GM18517 (cell line): Measurements from ENCODE around the gene SLCO1A2.

ENCODE experiments used
- ATAC-seq: cut with Tn5 transposase; IDR thresholded peaks from one replicate; pipeline ENCODE4 v1.9.1; 2021; ENCODE audit warnings: mild to moderate bottlenecking, moderate library complexity; ENCODE audit not compliant: unreplicated experiment

The SLCO1A2 gene

GRCh38 chr12:21330682-21331253, 3.9 kb downstream of the SLCO1A2 start:
- ATAC-seq = no peak

DNA sequence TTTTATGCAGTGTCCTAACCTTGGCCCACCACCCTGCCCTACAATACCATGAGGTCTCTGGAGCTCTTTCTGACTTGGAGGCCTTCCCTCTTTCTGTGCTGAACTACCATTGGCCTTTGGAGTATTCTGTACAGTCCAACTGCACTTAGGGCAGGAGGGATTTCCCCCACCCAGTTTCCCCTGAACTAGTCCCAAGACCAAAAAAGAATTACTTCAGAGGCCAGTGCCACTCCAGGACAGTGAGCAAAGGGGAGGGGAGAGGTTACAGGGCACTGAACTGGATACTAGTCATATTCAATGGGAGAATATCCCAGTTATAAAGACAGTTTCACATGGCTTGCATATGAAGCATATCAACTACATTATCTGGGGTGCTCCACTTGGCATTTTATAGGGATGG, 6.1 kb downstream of the SLCO1A2 start:
- no peak for ATAC-seq

DNA sequence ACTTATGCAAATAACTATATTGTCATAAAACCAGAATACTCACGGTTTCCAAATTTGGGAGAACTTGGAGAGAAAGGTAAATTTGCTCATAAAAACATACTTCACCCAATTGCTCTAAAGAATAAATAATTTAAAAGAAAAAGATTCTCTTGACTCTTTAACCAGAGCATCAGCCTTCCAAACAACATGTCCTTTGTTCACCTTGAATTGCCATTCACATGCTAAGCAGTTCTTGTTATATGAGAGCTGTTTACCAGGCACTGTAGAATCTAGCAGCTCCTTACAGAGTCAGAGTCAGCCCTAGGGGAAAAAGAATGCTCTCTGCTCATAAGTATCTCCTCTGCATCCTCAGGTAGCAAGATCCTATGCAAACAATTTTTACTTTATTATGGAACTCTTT, 10.2 kb downstream of the SLCO1A2 start:
- no peak for ATAC-seq

DNA sequence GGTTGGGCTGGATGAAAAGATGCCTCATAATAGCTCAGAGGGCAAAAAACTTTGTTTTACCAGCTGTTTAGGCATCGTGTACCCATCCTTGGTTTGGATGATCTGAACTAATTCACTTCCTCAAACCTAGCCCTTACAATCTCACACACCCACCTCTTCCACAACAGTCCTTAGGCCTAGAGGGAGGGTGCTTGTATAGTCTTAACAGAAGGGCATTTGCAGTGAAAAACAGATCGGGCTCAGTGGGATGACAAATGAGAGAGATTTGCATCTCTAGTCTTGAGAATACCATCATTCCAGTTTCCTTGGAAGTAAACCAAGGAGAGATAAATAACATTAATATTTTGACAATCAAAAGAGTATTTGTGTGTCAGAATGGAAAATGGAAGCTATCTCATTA, 11.0 kb downstream of the SLCO1A2 start:
- ATAC-seq = no peak

- ATAC-seq = no peak
These were observed 25.9 kb downstream of the SLCO1A2 start for GRCh38 chr12:21308785-21309184.

DNA sequence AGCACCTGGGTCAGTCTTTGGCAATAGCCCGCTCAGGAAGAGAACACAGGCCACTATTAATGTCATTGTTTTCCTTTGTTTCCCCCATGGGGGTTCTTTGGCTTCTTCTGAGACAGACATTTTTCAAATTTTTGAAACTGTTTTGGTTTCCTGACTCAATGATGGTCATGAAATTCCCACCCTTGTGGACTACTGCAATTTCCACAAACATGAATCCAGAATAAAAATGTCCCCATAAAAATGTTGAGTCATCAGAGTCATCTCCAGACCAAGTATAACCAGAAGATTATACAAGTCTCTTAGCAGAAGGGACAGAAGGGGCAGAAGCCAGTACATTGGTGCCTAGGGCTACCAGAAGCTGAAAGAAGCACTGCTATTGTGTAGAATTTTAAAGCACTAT, 29.1 kb downstream of the SLCO1A2 start:
- ATAC-seq = no peak

DNA sequence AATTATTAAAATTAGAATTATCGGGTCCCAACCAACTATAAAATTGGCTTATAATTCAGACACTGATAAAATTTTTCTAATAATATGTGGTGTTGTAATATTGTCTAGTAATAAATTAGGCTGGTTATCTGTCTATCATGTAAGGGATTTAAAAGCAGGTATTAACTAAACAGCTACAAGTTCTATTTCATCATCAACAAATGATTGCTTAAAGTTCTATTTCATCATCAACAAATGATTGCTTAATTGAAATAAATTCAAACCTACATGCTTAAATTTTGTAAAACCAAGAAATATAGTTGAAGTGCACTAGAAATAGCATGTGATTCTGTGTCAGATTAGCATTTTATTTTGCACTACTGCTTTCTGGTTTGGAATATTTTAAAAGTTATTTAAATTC, 34.1 kb downstream of the SLCO1A2 start:
- ATAC-seq = no peak

GRCh38 chr12:21296751-21297406, 37.8 kb downstream of the SLCO1A2 start:
- peak; percentile 73 for ATAC-seq

GRCh38 chr12:21296348-21296747, 38.4 kb downstream of the SLCO1A2 start:
- ATAC-seq = no peak

DNA sequence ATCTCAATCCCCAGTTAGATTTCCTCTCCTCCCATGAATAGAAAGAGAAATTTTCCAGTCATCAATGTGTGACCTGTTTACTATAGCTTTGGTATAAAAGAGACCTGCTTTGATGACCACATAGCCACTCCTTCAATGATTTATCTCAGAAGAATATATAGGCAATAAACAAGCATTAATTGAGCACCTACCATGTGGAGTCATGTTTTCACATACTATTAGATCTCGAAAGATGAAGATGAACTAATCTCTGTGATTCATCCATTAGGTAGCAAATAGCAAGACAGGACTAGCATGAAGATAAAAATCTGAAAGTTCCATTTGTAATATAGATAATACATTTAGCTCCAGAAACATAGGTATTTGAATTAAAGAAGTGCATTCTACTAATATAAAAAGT, 40.5 kb downstream of the SLCO1A2 start:
- no peak for ATAC-seq

- no peak for ATAC-seq
These were observed 42.6 kb downstream of the SLCO1A2 start for GRCh38 chr12:21292111-21292510.

GRCh38 chr12:21289698-21290097, 45.0 kb downstream of the SLCO1A2 start:
- no peak for ATAC-seq

DNA sequence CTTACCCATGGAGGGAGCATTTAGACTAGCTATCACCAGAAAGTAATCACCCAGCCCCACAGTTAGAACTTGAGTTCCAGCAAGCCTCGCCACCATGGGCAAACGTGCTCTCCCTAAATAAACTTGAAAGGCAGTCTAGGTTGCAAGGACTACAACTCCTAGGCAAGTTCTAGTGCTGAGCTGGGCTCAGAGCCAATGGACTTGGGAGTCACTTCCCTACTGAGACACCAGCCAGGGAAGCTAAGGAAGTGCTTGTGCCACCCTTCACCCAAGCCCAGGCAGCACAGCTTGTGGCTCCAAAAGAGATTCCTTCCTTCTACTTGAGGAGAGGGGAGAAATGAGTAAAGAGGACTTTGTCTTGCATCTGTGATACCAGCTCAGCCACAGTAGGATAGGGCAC, 57.9 kb downstream of the SLCO1A2 start:
- ATAC-seq = no peak

- ATAC-seq = no peak
These were observed 68.8 kb downstream of the SLCO1A2 start for GRCh38 chr12:21265932-21266331.

- ATAC-seq = no peak
These were observed 70.5 kb downstream of the SLCO1A2 start for GRCh38 chr12:21264232-21264631.

GRCh38 chr12:21257172-21257571, 77.5 kb downstream of the SLCO1A2 start:
- ATAC-seq = no peak

- ATAC-seq = no peak
These were observed 82.6 kb downstream of the SLCO1A2 start for GRCh38 chr12:21252070-21252469.

- no peak for ATAC-seq
These were observed 86.0 kb downstream of the SLCO1A2 start for GRCh38 chr12:21248679-21249078.

DNA sequence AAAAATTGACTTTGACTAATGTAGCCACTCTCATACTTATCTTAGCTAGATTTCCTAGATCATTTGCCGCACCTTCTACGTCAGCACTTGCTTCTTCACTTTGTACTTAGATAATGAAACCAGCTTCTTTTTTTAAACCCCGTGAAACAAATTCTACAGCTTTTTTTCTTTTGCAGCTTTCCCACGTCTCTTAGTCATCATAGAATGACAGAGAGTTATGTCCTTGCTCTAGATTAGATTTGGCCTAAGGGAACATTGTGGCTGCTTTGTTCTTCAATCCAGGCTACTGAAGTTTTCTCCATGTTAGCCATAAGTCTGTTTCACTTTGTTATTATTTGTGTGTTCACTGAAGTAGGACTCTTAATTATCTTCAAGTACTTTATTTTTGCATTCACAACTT, 94.9 kb downstream of the SLCO1A2 start:
- no peak for ATAC-seq

DNA sequence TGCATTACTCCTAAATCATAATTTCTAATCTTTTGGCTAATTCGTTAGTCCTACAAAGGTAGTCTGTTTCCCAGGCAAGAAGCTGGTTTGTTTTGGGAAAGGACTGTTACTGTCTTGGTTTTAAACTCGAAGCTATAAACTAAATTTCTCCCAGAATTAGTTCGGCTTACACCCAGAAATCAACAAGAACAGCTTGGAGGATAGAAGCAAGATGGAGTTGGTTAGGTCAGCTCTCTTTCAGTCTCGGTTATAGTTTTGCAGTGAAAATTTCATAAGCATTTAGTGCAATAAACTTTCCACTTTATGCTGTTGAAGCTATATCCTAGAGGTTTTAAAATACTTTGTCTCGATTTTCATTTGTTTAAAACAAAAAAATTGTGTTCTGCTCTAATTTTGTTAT, 100.3 kb downstream of the SLCO1A2 start:
- no peak for ATAC-seq

DNA sequence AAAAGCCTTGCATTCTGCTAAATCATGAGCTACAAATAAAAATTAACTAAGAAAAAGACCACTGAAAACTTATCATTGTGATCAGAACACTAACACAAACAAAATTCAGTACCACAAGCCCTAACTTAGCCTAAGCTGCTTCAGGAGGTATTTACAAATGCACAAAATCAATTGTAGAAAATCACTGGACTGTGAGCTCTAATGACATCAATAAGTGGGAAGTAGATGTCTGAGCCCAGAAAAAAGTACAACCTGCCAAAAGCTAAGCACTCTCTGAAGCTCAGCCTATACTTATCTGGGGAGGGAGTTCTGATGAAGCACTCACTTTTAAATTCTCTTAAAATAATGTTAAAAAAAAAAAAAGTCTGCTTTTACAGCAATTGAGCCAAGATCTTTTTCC, 110.8 kb downstream of the SLCO1A2 start:
- no peak for ATAC-seq

GRCh38 chr12:21221778-21222177, 112.9 kb downstream of the SLCO1A2 start:
- ATAC-seq = no peak

DNA sequence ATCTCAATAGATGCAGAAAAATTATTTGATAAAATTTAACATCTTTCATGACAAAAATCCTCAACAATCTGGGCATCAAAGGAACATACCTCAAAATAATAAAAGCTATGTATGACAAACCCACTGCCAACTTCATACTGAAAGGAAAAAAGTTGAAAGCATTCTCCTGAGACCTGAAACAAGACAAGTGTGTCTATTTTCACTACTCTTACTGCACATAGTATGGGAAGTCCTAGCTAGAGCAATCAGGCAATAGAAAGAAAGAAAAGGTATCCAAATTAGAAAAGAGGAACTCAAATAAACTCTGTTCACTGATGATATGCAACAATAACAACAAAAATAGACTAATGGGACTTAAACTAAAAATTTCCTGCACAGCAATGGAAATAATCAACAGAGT, 113.6 kb downstream of the SLCO1A2 start:
- ATAC-seq = no peak
